ENCODE data around the gene RETREG3. TPM values are rescaled to one million over a fixed set of nuclear protein-coding genes. Genes with fewer than 3 reads are reported as not detected.

The RETREG3 gene
- total and polyA plus RNA-seq, 2 of the 13 experiments (the other 11 are each of a cell fraction or from before 2014, with no cell fraction given), result 47.0 to 55.8 TPM

GRCh38 chr17:42541041-42541833 is 67.9 kb downstream of the RETREG3 start (continued):
- peak; percentile 72; the same call in 1 of the 2 replicates for TF ChIP-seq FOXK1 (CRISPR knock-in tag; IDR thresholded peaks at IDR 0.05; ENCODE audit: borderline replicate concordance, low read depth)
- peak; percentile 50 for TF ChIP-seq GMEB1 (CRISPR knock-in tag; IDR thresholded peaks at IDR 0.05; ENCODE audit: borderline replicate concordance)
- TF ChIP-seq DNMT3B (CRISPR knock-in tag; conservative IDR thresholded peaks at IDR 0.05), result peak; percentile 83
- no peak for TF ChIP-seq SP1 (IDR thresholded peaks at IDR 0.05)
- peak; percentile 15; the same call in 1 of the 2 replicates for TF ChIP-seq SP1 (CRISPR knock-in tag; IDR thresholded peaks at IDR 0.05)
- peak; percentile 56; the same call in 1 of the 2 replicates for TF ChIP-seq TOE1 (CRISPR knock-in tag; IDR thresholded peaks at IDR 0.05)
- TF ChIP-seq AKNA (CRISPR knock-in tag; IDR thresholded peaks at IDR 0.05; ENCODE audit: borderline replicate concordance), result 0 out of 2 replicates have a peak, but pooled peaks have one; percentile 44
- no peak for TF ChIP-seq CC2D1A (CRISPR knock-in tag; IDR thresholded peaks at IDR 0.05)
- no peak for TF ChIP-seq SNRNP70 (IDR thresholded peaks at IDR 0.05; ENCODE audit: low read depth, low read length)
- no peak for TF ChIP-seq ZNF773 (CRISPR knock-in tag; IDR thresholded peaks at IDR 0.05; ENCODE audit: borderline replicate concordance)
- peak; percentile 59; the same call in 1 of the 2 replicates for TF ChIP-seq RERE (CRISPR knock-in tag; IDR thresholded peaks at IDR 0.05; ENCODE audit: low read depth)
- peak; percentile 87; the same call in 1 of the 2 replicates for TF ChIP-seq CREB3 (CRISPR knock-in tag; IDR thresholded peaks at IDR 0.05)
- TF ChIP-seq GPN1 (CRISPR knock-in tag; IDR thresholded peaks at IDR 0.05; ENCODE audit: borderline replicate concordance), result no peak
- TF ChIP-seq JUN (CRISPR knock-in tag; IDR thresholded peaks at IDR 0.05), result peak; percentile 91

Data from HepG2 (cell line).